Activated CD8-positive, alpha-beta T cell treated with anti-CD3 and anti-CD28 coated beads, Interleukin-2, amount 10 ng/mL, durations not matched to agents 7 days and 5 days (primary cell): ENCODE measurements around the gene MPP2. TPM values are rescaled to one million over a fixed set of nuclear protein-coding genes. Genes with fewer than 3 reads are reported as not detected.
A peak's percentile ranks its signal among the peaks of the same experiment; 100 is the strongest.

Experiments used
- ATAC-seq: fragments of 150-1000 bp; cut with Tn5 transposase; one replicate; pipeline ENCODE4 v1.10.0; 2021; ENCODE audit warnings: moderate library complexity
- CTCF ChIA-PET: fragments of 350-600 bp; sonication (Branson Sonifier 250); formaldehyde crosslinking; loops from one replicate; lab custom pipeline; 2021; ENCODE audit warnings: antibody characterized with exemption; lab: Charles Lee
- POLR2A ChIA-PET: fragments of 350-600 bp; sonication (Branson Sonifier 250); formaldehyde crosslinking; loops from one replicate; lab custom pipeline; 2021; ENCODE audit warnings: antibody characterized with exemption; lab: Charles Lee
- DNase-seq: peaks from one replicate; pipeline ENCODE4 v3.0.0-alpha.2; 2020
- H3K27ac Mint-ChIP-seq: one replicate; pipeline ENCODE4 v1.8.0; 2021; ENCODE audit warnings: mild to moderate bottlenecking, mixed read lengths
- H3K27me3 Mint-ChIP-seq: one replicate; pipeline ENCODE4 v1.8.0; 2021; ENCODE audit warnings: low read depth, mixed read lengths
- H3K36me3 Mint-ChIP-seq: one replicate; pipeline ENCODE4 v1.8.0; 2021; ENCODE audit warnings: low read depth, mixed read lengths
- H3K4me1 Mint-ChIP-seq: one replicate; pipeline ENCODE4 v1.8.0; 2021; ENCODE audit warnings: low read depth, mixed read lengths
- H3K4me3 Mint-ChIP-seq: one replicate; pipeline ENCODE4 v1.8.0; 2021; ENCODE audit warnings: mild to moderate bottlenecking, mixed read lengths
- H3K9me3 Mint-ChIP-seq: one replicate; pipeline ENCODE4 v1.8.0; 2022; ENCODE audit warnings: mixed read lengths; ENCODE audit not compliant: insufficient read depth
- total RNA-seq, 2 experiments: library from RNA; stranded (reverse); gene quantifications; one replicate each; pipeline ENCODE4 v1.2.3, GENCODE V29; 2021

The MPP2 gene, protein sequence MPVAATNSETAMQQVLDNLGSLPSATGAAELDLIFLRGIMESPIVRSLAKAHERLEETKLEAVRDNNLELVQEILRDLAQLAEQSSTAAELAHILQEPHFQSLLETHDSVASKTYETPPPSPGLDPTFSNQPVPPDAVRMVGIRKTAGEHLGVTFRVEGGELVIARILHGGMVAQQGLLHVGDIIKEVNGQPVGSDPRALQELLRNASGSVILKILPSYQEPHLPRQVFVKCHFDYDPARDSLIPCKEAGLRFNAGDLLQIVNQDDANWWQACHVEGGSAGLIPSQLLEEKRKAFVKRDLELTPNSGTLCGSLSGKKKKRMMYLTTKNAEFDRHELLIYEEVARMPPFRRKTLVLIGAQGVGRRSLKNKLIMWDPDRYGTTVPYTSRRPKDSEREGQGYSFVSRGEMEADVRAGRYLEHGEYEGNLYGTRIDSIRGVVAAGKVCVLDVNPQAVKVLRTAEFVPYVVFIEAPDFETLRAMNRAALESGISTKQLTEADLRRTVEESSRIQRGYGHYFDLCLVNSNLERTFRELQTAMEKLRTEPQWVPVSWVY
- 1 to 10 TPM; 1.2 to 1.8 TPM for total RNA-seq

DNA sequence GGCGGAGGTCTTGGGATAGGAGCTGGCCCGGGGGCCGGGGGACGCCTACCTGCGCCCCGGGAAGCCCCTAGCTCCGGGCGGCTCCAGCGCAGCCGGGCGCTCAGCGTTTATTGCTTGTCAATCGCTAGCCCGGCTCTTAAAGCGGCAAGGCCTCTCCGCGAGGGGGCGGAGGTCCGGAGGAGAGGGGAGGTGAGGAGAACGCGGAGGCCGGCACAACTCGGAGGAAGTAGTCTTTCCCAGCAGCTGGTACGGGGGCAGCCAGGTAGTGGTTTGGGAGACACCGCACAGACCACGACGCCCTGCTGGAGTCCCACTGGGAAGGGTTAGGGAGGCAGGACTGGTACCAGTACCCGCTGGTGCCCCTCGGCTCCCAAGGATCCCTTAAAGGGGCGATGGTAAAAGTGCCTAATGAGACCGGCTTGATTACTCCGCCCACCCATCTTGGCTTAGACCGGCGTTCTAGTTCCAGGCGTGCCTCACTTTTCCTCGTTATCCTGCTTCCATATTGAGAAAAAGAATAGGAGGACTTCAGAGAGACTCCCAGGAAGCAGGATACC lies at the start of gene MPP2:
TSS of gene MPP2 (minus strand) at position 112 of the 557 bp plus-strand sequence. CDS start 3,076 bp downstream, outside the sequence.
- peak within 1 kb of the TSS; percentile 27 for H3K4me3 Mint-ChIP-seq
- no peak within 1 kb of the TSS for H3K27ac Mint-ChIP-seq
- H3K36me3 Mint-ChIP-seq: no peaks in the 10 kb centered on the region
- H3K9me3 Mint-ChIP-seq: no peaks in the 10 kb centered on the region
- ChIA-PET CTCF (interaction anchor here (1.5 to 4.2 kb wide), 6 partner anchors 9 to 208 kb away, joined by 3 to 36 read pairs (median 6); partner anchors contain the start of gene PPY), POLR2A (interaction anchor here (0.6 kb wide), 1 partner anchor 1891 kb away, joined by 3 read pairs; no protein-coding TSS in a partner anchor)
- H3K4me1 Mint-ChIP-seq: peaks cover 13% of the 10 kb centered on the region
- peaks cover 46% of the 10 kb centered on the region for H3K27me3 Mint-ChIP-seq
- peak; percentile 50 for ATAC-seq
- DNase-seq: peak; percentile 50

- Mint-ChIP-seq H3K4me1 (peaks cover 6% of the 10 kb centered on the region), H3K27ac (no peak overlapping the region), H3K27me3 (peaks cover 22% of the 10 kb centered on the region), H3K9me3 (no peaks in the 10 kb centered on the region), H3K4me3 (no peak overlapping the region), H3K36me3 (no peaks in the 10 kb centered on the region)
- ChIA-PET CTCF (interaction anchor here (3.1 kb wide), 1 partner anchor 12 kb away, joined by 7 read pairs; no protein-coding TSS in a partner anchor), POLR2A (no interaction called here)
- ATAC-seq (no peak), DNase-seq (no peak)
These were observed 48.9 kb upstream of the MPP2 start for GRCh38 chr17:43956222-43956621.

DNA sequence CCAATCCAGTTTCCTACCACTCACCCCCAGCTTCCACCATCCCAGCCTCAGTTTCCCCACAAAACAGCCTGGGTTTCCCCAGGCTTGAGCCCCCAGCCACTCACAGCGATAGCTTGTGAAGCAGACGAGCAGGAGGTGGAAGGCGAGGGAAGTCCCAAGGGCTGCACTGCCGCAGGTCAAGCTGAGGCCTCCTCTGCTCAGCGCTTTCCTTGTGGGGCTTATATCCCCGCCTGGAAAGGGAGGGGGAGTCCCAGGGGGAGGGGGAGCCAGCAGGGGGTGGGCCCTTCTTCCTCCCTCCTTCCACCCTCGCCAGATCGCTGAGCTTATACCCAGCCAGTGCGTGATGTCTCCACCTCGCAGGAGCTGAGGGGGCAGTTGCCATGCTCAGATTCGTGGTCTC lies 46.4 kb upstream of the MPP2 start, which contains the start of gene PYY:
TSS of gene PYY (minus strand) at position 195 of the 400 bp plus-strand sequence. CDS start 457 bp downstream, outside the sequence.
- H3K4me3 Mint-ChIP-seq: no peak within 1 kb of the TSS
- ChIA-PET POLR2A (no interaction called here), CTCF (interaction anchor here (3.1 kb wide), 1 partner anchor 10 kb away, joined by 7 read pairs; no protein-coding TSS in a partner anchor)
- no peaks in the 10 kb centered on the region for H3K36me3 Mint-ChIP-seq
- H3K27ac Mint-ChIP-seq: peak within 1 kb of the TSS; percentile 39
- H3K9me3 Mint-ChIP-seq: no peaks in the 10 kb centered on the region
- no peak for DNase-seq
- no peak for ATAC-seq
- H3K4me1 Mint-ChIP-seq: peaks cover 6% of the 10 kb centered on the region
- H3K27me3 Mint-ChIP-seq: peaks cover 37% of the 10 kb centered on the region

DNA sequence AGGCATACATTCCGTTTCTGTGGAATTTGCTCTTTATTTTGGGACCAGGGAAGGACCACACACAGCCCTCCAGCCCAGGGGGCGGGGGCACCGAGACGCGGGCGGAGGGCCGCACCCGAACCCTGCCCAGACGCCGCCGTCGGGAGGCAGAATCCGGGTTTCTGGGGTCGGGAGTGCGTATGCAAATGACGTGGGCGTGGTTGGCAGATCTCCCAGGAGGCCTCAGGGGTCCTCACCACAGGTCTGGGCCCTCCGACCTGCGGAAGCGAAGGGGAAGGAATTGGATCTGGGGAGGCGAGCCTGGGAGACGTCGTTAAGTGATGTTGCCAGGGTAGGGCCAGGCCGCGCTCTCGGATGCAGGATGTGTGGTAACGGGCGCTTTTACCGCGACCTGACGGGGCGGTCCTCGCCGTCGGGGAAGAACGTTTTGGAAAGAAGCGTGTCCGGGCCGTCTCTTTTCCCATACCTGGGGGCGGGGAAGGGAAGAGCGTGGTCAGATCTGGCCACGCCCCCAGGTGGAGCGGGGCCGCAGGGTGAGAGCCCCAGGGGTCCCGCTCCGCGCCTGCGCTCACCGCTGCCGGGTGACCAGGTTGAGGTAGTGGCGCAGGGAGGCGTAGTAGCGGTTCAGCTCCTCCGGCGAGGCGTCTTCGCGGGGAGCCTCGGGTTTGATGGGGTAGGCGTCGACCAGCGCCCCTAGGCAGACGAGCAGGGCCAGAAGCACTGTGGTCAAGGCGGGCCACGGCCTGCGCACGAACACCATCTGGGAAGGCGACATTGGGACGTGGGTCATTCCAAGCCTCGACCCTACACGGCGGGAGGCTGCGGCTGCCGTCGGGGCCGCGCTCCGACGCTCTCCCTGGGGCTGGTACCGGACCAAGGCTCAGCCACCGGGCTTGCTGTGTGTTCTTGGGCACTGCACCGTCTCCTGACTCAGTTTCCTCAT lies 45.7 kb upstream of the MPP2 start:
- peak; percentile 27 for ATAC-seq
- H3K9me3 Mint-ChIP-seq: no peaks in the 10 kb centered on the region
- CTCF ChIA-PET: interaction anchor here (3.1 kb wide), 1 partner anchor 9 kb away, joined by 7 read pairs; no protein-coding TSS in a partner anchor
- peaks cover 38% of the 10 kb centered on the region for H3K27me3 Mint-ChIP-seq
- H3K27ac Mint-ChIP-seq: no peak overlapping the region
- POLR2A ChIA-PET: no interaction called here
- peak; percentile 26 for DNase-seq
- no peak overlapping the region for H3K4me3 Mint-ChIP-seq
- H3K36me3 Mint-ChIP-seq: no peaks in the 10 kb centered on the region
- H3K4me1 Mint-ChIP-seq: peaks cover 6% of the 10 kb centered on the region

- no peak for ATAC-seq
- no peaks in the 10 kb centered on the region for H3K36me3 Mint-ChIP-seq
- no peak overlapping the region for H3K4me3 Mint-ChIP-seq
- DNase-seq: no peak
- H3K27ac Mint-ChIP-seq: no peak overlapping the region
- H3K4me1 Mint-ChIP-seq: peaks cover 6% of the 10 kb centered on the region
- POLR2A ChIA-PET: no interaction called here
- CTCF ChIA-PET: interaction anchor here (1.0 kb wide), 1 partner anchor 9 kb away, joined by 3 read pairs; no protein-coding TSS in a partner anchor
- H3K9me3 Mint-ChIP-seq: no peaks in the 10 kb centered on the region
- peaks cover 44% of the 10 kb centered on the region for H3K27me3 Mint-ChIP-seq
These were observed 45.0 kb upstream of the MPP2 start for GRCh38 chr17:43952351-43952723.

DNA sequence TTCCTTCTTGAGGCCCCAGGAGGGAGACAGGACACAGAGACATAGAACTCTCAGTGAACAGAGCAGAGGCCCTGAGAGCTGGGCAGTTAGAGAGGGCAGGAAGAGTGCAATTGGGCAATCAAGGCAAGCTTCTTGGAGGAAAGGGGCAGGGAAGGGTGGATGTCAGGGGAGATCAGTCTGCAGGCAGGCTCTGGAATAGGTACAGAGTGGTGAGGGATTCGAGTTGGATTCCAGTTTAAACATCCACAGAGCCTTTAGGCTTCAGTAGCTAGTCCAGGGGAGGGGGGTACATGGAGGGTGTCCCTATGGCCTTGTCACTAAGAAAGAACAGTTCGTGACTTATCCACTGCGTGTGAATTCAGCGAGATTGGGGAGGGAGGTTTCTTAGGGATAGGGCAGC lies 44.4 kb upstream of the MPP2 start:
- H3K9me3 Mint-ChIP-seq: no peaks in the 10 kb centered on the region
- no peak for ATAC-seq
- ChIA-PET POLR2A (no interaction called here), CTCF (interaction anchor here (1.0 kb wide), 1 partner anchor 10 kb away, joined by 3 read pairs; no protein-coding TSS in a partner anchor)
- H3K4me1 Mint-ChIP-seq: peaks cover 7% of the 10 kb centered on the region
- DNase-seq: no peak
- no peak overlapping the region for H3K4me3 Mint-ChIP-seq
- H3K36me3 Mint-ChIP-seq: no peaks in the 10 kb centered on the region
- H3K27ac Mint-ChIP-seq: no peak overlapping the region
- H3K27me3 Mint-ChIP-seq: peaks cover 44% of the 10 kb centered on the region

- H3K4me1 Mint-ChIP-seq: peaks cover 16% of the 10 kb centered on the region
- H3K4me3 Mint-ChIP-seq: no peak overlapping the region
- no peaks in the 10 kb centered on the region for H3K36me3 Mint-ChIP-seq
- H3K27me3 Mint-ChIP-seq: peaks cover 44% of the 10 kb centered on the region
- ATAC-seq (no peak), DNase-seq (no peak)
- H3K9me3 Mint-ChIP-seq: no peaks in the 10 kb centered on the region
- ChIA-PET CTCF (interaction anchor here (1.2 kb wide), 1 partner anchor 91 kb away, joined by 3 read pairs; no protein-coding TSS in a partner anchor), POLR2A (no interaction called here)
- no peak overlapping the region for H3K27ac Mint-ChIP-seq
These were observed 43.2 kb upstream of the MPP2 start for GRCh38 chr17:43950554-43950953.

GRCh38 chr17:43949781-43950180 lies 42.4 kb upstream of the MPP2 start:
- POLR2A ChIA-PET: no interaction called here
- Mint-ChIP-seq H3K9me3 (no peaks in the 10 kb centered on the region), H3K4me3 (no peak overlapping the region), H3K27me3 (peaks cover 46% of the 10 kb centered on the region), H3K4me1 (peaks cover 16% of the 10 kb centered on the region), H3K27ac (no peak overlapping the region), H3K36me3 (no peaks in the 10 kb centered on the region)
- ATAC-seq: no peak
- DNase-seq: no peak
- CTCF ChIA-PET: interaction anchor here (1.2 kb wide), 1 partner anchor 91 kb away, joined by 3 read pairs; no protein-coding TSS in a partner anchor

- Mint-ChIP-seq H3K27me3 (peaks cover 28% of the 10 kb centered on the region), H3K27ac (no peak overlapping the region), H3K4me3 (no peak overlapping the region), H3K36me3 (no peaks in the 10 kb centered on the region), H3K9me3 (no peaks in the 10 kb centered on the region), H3K4me1 (peaks cover 13% of the 10 kb centered on the region)
- POLR2A ChIA-PET: no interaction called here
- CTCF ChIA-PET: interaction anchor here (1.0 to 6.4 kb wide), 7 partner anchors 11 to 95 kb away, joined by 3 to 102 read pairs (median 3); no protein-coding TSS in a partner anchor
- ATAC-seq (no peak), DNase-seq (no peak)
These were observed 39.4 kb upstream of the MPP2 start for GRCh38 chr17:43946781-43947180.

GRCh38 chr17:43945074-43945829 lies 37.9 kb upstream of the MPP2 start:
- ChIA-PET CTCF (interaction anchor here (1.2 to 6.4 kb wide), 12 partner anchors 15 to 170 kb away, joined by 3 to 102 read pairs (median 11); partner anchors contain the start of genes MPP2 and TMEM101), POLR2A (no interaction called here)
- H3K27me3 Mint-ChIP-seq: peaks cover 16% of the 10 kb centered on the region
- no peak overlapping the region for H3K4me3 Mint-ChIP-seq
- H3K9me3 Mint-ChIP-seq: no peaks in the 10 kb centered on the region
- peaks cover 13% of the 10 kb centered on the region for H3K4me1 Mint-ChIP-seq
- ATAC-seq (no peak), DNase-seq (no peak)
- no peaks in the 10 kb centered on the region for H3K36me3 Mint-ChIP-seq
- H3K27ac Mint-ChIP-seq: no peak overlapping the region
